ENCODE data around the gene PARN.
A peak's percentile ranks its signal among the peaks of the same experiment; 100 is the strongest.

PARN gene

GRCh38 chr16:14495213-14496046 lies 134.6 kb downstream of the PARN start:
- DNase-seq, result no peak

GRCh38 chr16:14494396-14494966 lies 135.6 kb downstream of the PARN start:
- peak; percentile 14 for DNase-seq

- no peak for DNase-seq
Observed at GRCh38 chr16:14493791-14494190, 136.3 kb downstream of the PARN start.

- DNase-seq, result no peak
Observed at GRCh38 chr16:14492614-14493013, 137.4 kb downstream of the PARN start.

GRCh38 chr16:14491861-14492529 lies 138.1 kb downstream of the PARN start:
- DNase-seq, result no peak

- no peak for DNase-seq
Observed at GRCh38 chr16:14490235-14490634, 139.8 kb downstream of the PARN start.

GRCh38 chr16:14489460-14489859 lies 140.6 kb downstream of the PARN start:
- DNase-seq, result peak; percentile 55

GRCh38 chr16:14487579-14487978 lies 142.5 kb downstream of the PARN start:
- no peak for DNase-seq

GRCh38 chr16:14486520-14487303 lies 143.3 kb downstream of the PARN start:
- peak; percentile 99 for DNase-seq

GRCh38 chr16:14485811-14486519 lies 144.1 kb downstream of the PARN start:
- DNase-seq, result no peak

- DNase-seq, result peak; percentile 72
Observed at GRCh38 chr16:14485121-14485551, 144.9 kb downstream of the PARN start.

GRCh38 chr16:14483819-14484385 lies 146.2 kb downstream of the PARN start:
- peak; percentile 24 for DNase-seq

- DNase-seq, result no peak
Observed at GRCh38 chr16:14476183-14476582, 153.9 kb downstream of the PARN start.

GRCh38 chr16:14475370-14476139 lies 154.5 kb downstream of the PARN start:
- no peak for DNase-seq

- DNase-seq, result no peak
Observed at GRCh38 chr16:14473488-14473887, 156.6 kb downstream of the PARN start.

- DNase-seq, result no peak
Observed at GRCh38 chr16:14472357-14472756, 157.7 kb downstream of the PARN start.

- DNase-seq, result no peak
Observed at GRCh38 chr16:14470788-14471187, 159.3 kb downstream of the PARN start.

GRCh38 chr16:14465799-14466198 lies 164.3 kb downstream of the PARN start:
- DNase-seq, result no peak

- DNase-seq, result no peak
Observed at GRCh38 chr16:14464796-14465195, 165.3 kb downstream of the PARN start.

GRCh38 chr16:14464192-14464591 lies 165.9 kb downstream of the PARN start:
- no peak for DNase-seq

- DNase-seq, result no peak
Observed at GRCh38 chr16:14462811-14463210, 167.2 kb downstream of the PARN start.

Data from fibroblast of skin of abdomen (primary cell).